T-cell (primary cell): Measurements from ENCODE around the gene GAGE2A. TPM values are rescaled to one million over a fixed set of nuclear protein-coding genes. Genes with fewer than 3 reads are reported as not detected.

Source experiments
- ATAC-seq, 4 experiments: fragments of 200-7000 bp in 3 of 4; fragments of 150-1000 bp in 1 of 4; cut with Tn5 transposase; replicated peaks in 1 of 4; 1 replicate in 3 of 4; 2 replicates in 1 of 4; pipeline ENCODE4 v1.10.0; 2021; ENCODE audit warnings: moderate library complexity in 3 of 4, mild to moderate bottlenecking in 2 of 4, moderate number of reproducible peaks in 1 of 4
- CTCF ChIA-PET, 2 donors: fragments of 300-600 bp; sonication (Branson Sonifier 250); formaldehyde crosslinking; loops; one replicate each; lab custom pipeline; 2022; ENCODE audit warnings: antibody characterized with exemption in 2 of 2; lab: Charles Lee
- POLR2A ChIA-PET, 2 donors: fragments of 300-600 bp; sonication (Branson Sonifier 250); formaldehyde crosslinking; loops; one replicate each; lab custom pipeline; 2022; ENCODE audit warnings: antibody characterized with exemption in 2 of 2; lab: Charles Lee
- DNase-seq, 35 experiments: peaks; one replicate each; pipeline versions ENCODE4 v3.0.0 to v3.0.0-alpha.2; 2013 to 2023
- H3K27ac ChIP-seq: one replicate; pipeline ENCODE4 v1.5.1; 2013; ENCODE audit warnings: low read length
- H3K27me3 ChIP-seq, 2 experiments: replicated peaks in 1 of 2; 1 replicate in 1 of 2; 2 replicates in 1 of 2; pipeline versions ENCODE4 v1.6.1 to v1.7.0; 2013; ENCODE audit warnings: low read length in 1 of 2, mixed read lengths in 1 of 2; ENCODE audit not compliant: control insufficient read depth in 2 of 2, insufficient read depth in 2 of 2; ENCODE audit errors: extremely low read depth in 1 of 2
- H3K36me3 ChIP-seq, 2 donors: 1 replicate in 1 of 2; 2 replicates in 1 of 2; pipeline versions ENCODE4 v1.6.1 to v1.7.0; 2013; ENCODE audit warnings: low read length in 1 of 2; ENCODE audit not compliant: control insufficient read depth in 2 of 2, insufficient read depth in 1 of 2; ENCODE audit errors: extremely low read depth in 1 of 2
- H3K4me1 ChIP-seq, 2 experiments: 1 replicate in 1 of 2; 2 replicates in 1 of 2; pipeline versions ENCODE4 v1.6.1 to v1.7.0; 2013; ENCODE audit warnings: low read length in 2 of 2, mixed read lengths in 1 of 2; ENCODE audit not compliant: insufficient read depth in 2 of 2, control insufficient read depth in 1 of 2; ENCODE audit errors: extremely low read depth in 1 of 2
- H3K4me3 ChIP-seq, 2 donors: 1 replicate in 1 of 2; 2 replicates in 1 of 2; pipeline versions ENCODE4 v1.5.1 to v1.7.0; 2013; ENCODE audit warnings: mild to moderate bottlenecking in 2 of 2, low read length in 1 of 2, moderate library complexity in 1 of 2; ENCODE audit not compliant: control insufficient read depth in 1 of 2; ENCODE audit errors: extremely low read depth in 1 of 2
- H3K9me3 ChIP-seq: 2 replicates; pipeline ENCODE4 v1.7.0; 2013
- H3K27ac Mint-ChIP-seq, 2 donors: one replicate each; pipeline ENCODE4 v1.8.0; 2020 to 2021; ENCODE audit warnings: mild to moderate bottlenecking in 2 of 2, mixed read lengths in 2 of 2
- H3K27me3 Mint-ChIP-seq, 2 donors: one replicate each; pipeline ENCODE4 v1.8.0; 2021 to 2022; ENCODE audit warnings: mixed read lengths in 2 of 2
- H3K36me3 Mint-ChIP-seq: one replicate; pipeline ENCODE4 v1.8.0; 2021; ENCODE audit warnings: mixed read lengths
- H3K4me1 Mint-ChIP-seq, 3 donors: one replicate each; pipeline ENCODE4 v1.8.0; 2020 to 2022; ENCODE audit warnings: mixed read lengths in 3 of 3, mild to moderate bottlenecking in 1 of 3
- H3K4me3 Mint-ChIP-seq, 3 donors: one replicate each; pipeline ENCODE4 v1.8.0; 2020 to 2022; ENCODE audit warnings: mild to moderate bottlenecking in 3 of 3, mixed read lengths in 3 of 3, moderate library complexity in 3 of 3
- H3K9me3 Mint-ChIP-seq, 3 donors: one replicate each; pipeline ENCODE4 v1.8.0; 2020 to 2022; ENCODE audit warnings: mixed read lengths in 3 of 3
- WGBS: methylation state at CpG from one replicate; pipeline ENCODE4 v1.1.5; 2013; ENCODE audit warnings: missing lambda C conversion rate; ENCODE audit not compliant: insufficient coverage; 5-methylcytosine and 5-hydroxymethylcytosine counted together
- total RNA-seq, 35 experiments: library from RNA in 6 of 35; stranded (reverse) in 6 of 35; fragments of 120-200 nt in 1 of 35; gene quantifications; one replicate each; pipeline versions ENCODE4 v1.2.1 to v1.2.4 and lab custom pipeline; 2013 to 2026

GAGE2A gene
- total RNA-seq, 5 donors from 2014 or later (not counting 1 experiment from before 2014, with no cell fraction given), result not detected

DNA sequence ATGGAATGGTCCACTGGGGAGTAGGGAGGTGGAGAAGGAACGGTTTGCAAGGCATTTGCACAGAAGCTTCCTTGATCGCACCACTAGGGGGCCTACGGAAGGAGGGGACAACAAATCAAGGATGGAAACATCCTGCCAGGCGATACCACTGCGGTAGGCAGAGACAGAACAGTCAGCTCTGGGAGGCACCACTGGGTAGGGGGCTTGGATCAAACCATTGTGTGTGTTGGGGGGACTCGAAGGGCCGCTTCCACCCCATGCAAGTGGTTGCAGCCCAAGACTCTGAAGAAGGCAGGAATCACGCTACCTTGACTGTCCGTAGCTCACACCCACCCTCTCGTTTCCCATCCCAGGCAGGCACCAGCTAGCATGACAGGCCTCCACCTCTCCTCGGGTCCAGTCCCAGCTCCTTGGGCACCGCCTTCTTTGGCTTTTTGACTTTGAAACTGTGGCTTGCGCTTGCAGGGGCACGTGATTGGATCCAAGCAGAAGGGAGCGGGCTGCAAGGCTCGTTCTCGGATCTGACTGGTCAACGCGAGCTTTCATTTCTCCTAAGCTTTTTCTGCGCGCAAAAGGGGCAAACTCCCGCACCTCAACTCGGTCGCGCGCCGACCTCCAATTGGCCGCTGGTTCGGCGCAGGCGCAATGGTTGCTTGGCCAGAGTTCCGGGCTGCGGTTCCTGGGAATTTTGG, 37.9 kb downstream of the GAGE2A start:
- Mint-ChIP-seq H3K27me3 (peaks cover 8 to 12% of the 10 kb centered on the region in 2 donors), H3K4me1 (peaks cover 0 to 6% (median 2%) of the 10 kb centered on the region in 3 donors), H3K27ac (no peak overlapping the region), H3K4me3 (peak overlapping the region; percentile 61 to 71 (median 68)), H3K9me3 (peaks cover 0 to 5% (median 2%) of the 10 kb centered on the region in 3 donors), H3K36me3 (no peaks in the 10 kb centered on the region)
- ChIA-PET CTCF (no interaction called here), POLR2A (no interaction called here)
- H3K27ac ChIP-seq, result no peak overlapping the region
- WGBS, result 78% methylated on average over 6 of the region's 33 CpGs
- DNase-seq (peak in 31 of 35 experiments; percentile 1 to 62 (median 18)), ATAC-seq (peak in 2 of 4 experiments; percentile 70 to 90)
- H3K4me3 ChIP-seq, result peak overlapping the region in 1 of 2 donors; percentile 10
- H3K4me1 ChIP-seq, result no peaks in the 10 kb centered on the region
- no peaks in the 10 kb centered on the region for H3K27me3 ChIP-seq
- no peaks in the 10 kb centered on the region for H3K9me3 ChIP-seq
- H3K36me3 ChIP-seq, result no peaks in the 10 kb centered on the region

DNA sequence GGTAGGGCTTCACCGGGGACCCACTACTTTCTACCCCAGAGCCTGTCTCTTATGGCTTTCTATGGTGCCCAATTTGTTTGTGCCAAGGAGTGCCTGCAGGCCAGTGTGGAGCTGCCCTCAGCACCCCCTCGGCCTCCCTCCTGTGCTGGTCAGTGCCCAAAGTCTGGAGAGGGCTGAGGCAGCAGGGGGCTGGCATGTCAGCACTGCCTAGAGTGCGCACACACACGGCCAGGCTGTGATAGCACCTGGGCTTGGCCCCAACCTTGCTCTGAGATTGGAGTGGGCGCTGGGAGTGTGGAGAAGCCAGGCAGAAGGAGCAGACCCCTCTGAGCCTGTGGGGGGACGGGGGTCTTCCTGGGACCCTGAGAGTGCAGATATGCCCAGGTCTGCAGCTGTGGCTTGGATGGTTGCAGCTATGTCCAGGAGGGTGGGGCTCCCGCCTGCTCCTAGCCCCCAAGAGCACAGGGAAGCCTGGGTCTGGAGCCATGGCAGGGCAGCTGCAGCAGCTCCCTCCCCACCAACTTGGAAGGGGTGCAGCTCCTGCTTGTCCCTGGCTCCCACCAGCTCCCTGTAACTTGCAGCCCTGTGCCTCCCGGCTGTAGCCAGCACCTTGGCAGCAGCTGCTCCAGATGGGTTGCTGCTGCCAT, 55.8 kb downstream of the GAGE2A start:
- ATAC-seq (no peak), DNase-seq (no peak)
- WGBS, result 90% methylated on average over 2 of the region's 8 CpGs
- no peaks in the 10 kb centered on the region for H3K4me1 ChIP-seq
- no peak overlapping the region for H3K4me3 ChIP-seq
- Mint-ChIP-seq H3K4me1 (no peaks in the 10 kb centered on the region), H3K27me3 (peaks cover 1 to 19% of the 10 kb centered on the region in 2 donors), H3K9me3 (no peaks in the 10 kb centered on the region), H3K4me3 (no peak overlapping the region), H3K27ac (no peak overlapping the region), H3K36me3 (no peaks in the 10 kb centered on the region)
- peaks cover 0 to 9% of the 10 kb centered on the region in 2 experiments for H3K27me3 ChIP-seq
- ChIA-PET POLR2A (interaction anchor here in 1 of 2 donors (0.6 kb wide), 1 partner anchor 1554 kb away, joined by 4 read pairs; no protein-coding TSS in a partner anchor), CTCF (no interaction called here)
- no peak overlapping the region for H3K27ac ChIP-seq
- H3K36me3 ChIP-seq, result no peaks in the 10 kb centered on the region
- no peaks in the 10 kb centered on the region for H3K9me3 ChIP-seq

Other genes starting within 250 kb of the GAGE2A start
- gene GAGE12C, start 57.3 kb upstream of the GAGE2A start, total RNA-seq, result not detected
- gene GAGE12D, start 47.8 kb upstream of the GAGE2A start, total RNA-seq, result not detected
- gene GAGE12E, start 38.2 kb upstream of the GAGE2A start, total RNA-seq, result not detected
- under 1 TPM in 2 of 5 donors, not detected in 3; 0.63 to 0.64 TPM for gene GAGE12F, start 28.7 kb upstream of the GAGE2A start, total RNA-seq
- gene GAGE12G, start 19.1 kb upstream of the GAGE2A start, total RNA-seq, result under 1 TPM in 2 of 5 donors, not detected in 3; 0.63 to 0.64 TPM
- gene GAGE12H, start 9.5 kb upstream of the GAGE2A start, total RNA-seq, result not detected
- gene GAGE1, start 9.5 kb downstream of the GAGE2A start, total RNA-seq, result under 1 TPM in 2 of 5 donors, not detected in 3; 0.54 to 0.72 TPM
- not detected for gene PAGE1, start 106.5 kb downstream of the GAGE2A start, total RNA-seq
- not detected for gene PAGE4, start 239.8 kb downstream of the GAGE2A start, total RNA-seq